Middle frontal gyrus (tissue), 1 donor: Measurements from ENCODE around the gene MDH1.

Experiments
- DNase-seq: peaks from one replicate; pipeline ENCODE4 v3.0.0-alpha.2; 2015; ENCODE audit warnings: low spot score; ENCODE audit errors: extremely low spot score

Gene MDH1

GRCh38 chr2:63631501-63631900 lies 42.7 kb downstream of the MDH1 start:
- no peak for DNase-seq

- DNase-seq = no peak
These were observed 43.6 kb downstream of the MDH1 start for GRCh38 chr2:63632382-63632781.

- DNase-seq = no peak
These were observed 50.6 kb downstream of the MDH1 start for GRCh38 chr2:63639344-63639743.

GRCh38 chr2:63642946-63643345 lies 54.2 kb downstream of the MDH1 start:
- no peak for DNase-seq

GRCh38 chr2:63643486-63643885 lies 54.7 kb downstream of the MDH1 start:
- DNase-seq = no peak

GRCh38 chr2:63648632-63649031 lies 59.9 kb downstream of the MDH1 start:
- DNase-seq = no peak

GRCh38 chr2:63649829-63650228 lies 61.1 kb downstream of the MDH1 start:
- no peak for DNase-seq

- no peak for DNase-seq
These were observed 62.0 kb downstream of the MDH1 start for GRCh38 chr2:63650756-63651155.

- no peak for DNase-seq
These were observed 62.6 kb downstream of the MDH1 start for GRCh38 chr2:63651356-63651755.

GRCh38 chr2:63651861-63652651 lies 63.3 kb downstream of the MDH1 start:
- no peak for DNase-seq

GRCh38 chr2:63652652-63652985 lies 63.9 kb downstream of the MDH1 start:
- no peak for DNase-seq

- DNase-seq = no peak
These were observed 66.2 kb downstream of the MDH1 start for GRCh38 chr2:63654959-63655358.
